SK-N-SH (cell line): ENCODE data around the gene TIMM29. TPM values are rescaled to one million over a fixed set of nuclear protein-coding genes. Genes with fewer than 3 reads are reported as not detected.

Experiments used
- CTCF ChIA-PET: fragments of 300-600, 350-600 bp; formaldehyde crosslinking; extraction: SDS; loops from one replicate; lab custom pipeline; 2021; lab: Yijun Ruan, JAX
- POLR2A ChIA-PET: fragments of 350-600 bp; sonication (Branson Sonifier 250); formaldehyde crosslinking; extraction: SDS; loops from one replicate; lab custom pipeline; 2020; ENCODE audit warnings: antibody characterized with exemption, inconsistent platforms; lab: Yijun Ruan, JAX
- DNase-seq: peaks from one replicate; pipeline ENCODE4 v3.0.0; 2012
- H2AFZ ChIP-seq: fragments of 200-600 bp; sonication (generic); 2 replicates; pipeline ENCODE4 v1.8.1; 2016; ENCODE audit warnings: antibody characterized with exemption, mild to moderate bottlenecking, low read depth
- H3F3A ChIP-seq: fragments of 200-600 bp; sonication (generic); replicated peaks from 2 replicates; pipeline ENCODE3; 2016; ENCODE audit warnings: antibody characterized with exemption, mild to moderate bottlenecking; ENCODE audit not compliant: insufficient read depth
- H3K27ac ChIP-seq, 2 experiments: fragments of 200-500 bp in 1 of 2; fragments of 200-600 bp in 1 of 2; sonication (Bioruptor generic) in 1 of 2; sonication (generic), shearing (Covaris generic) in 1 of 2; 2 replicates each; pipeline versions ENCODE4 v1.5.1 to v1.6.1; 2014 to 2016; ENCODE audit warnings: low read depth in 2 of 2, inconsistent platforms in 1 of 2, low read length in 1 of 2, mild to moderate bottlenecking in 1 of 2, mixed read lengths in 1 of 2
- H3K27me3 ChIP-seq: fragments of 200-600 bp; sonication (generic), shearing (Covaris generic); 2 replicates; pipeline ENCODE4 v1.6.1; 2016; ENCODE audit warnings: mixed run types; ENCODE audit not compliant: insufficient read depth
- H3K36me3 ChIP-seq, 2 experiments: fragments of 200-500 bp in 1 of 2; fragments of 200-600 bp in 1 of 2; sonication (Bioruptor generic) in 1 of 2; sonication (generic) in 1 of 2; replicated peaks in 1 of 2; 2 replicates each; pipeline versions ENCODE3 to v1.5.1; 2014 to 2016; ENCODE audit warnings: low read length in 1 of 2, mild to moderate bottlenecking in 1 of 2; ENCODE audit not compliant: insufficient read depth in 2 of 2, control insufficient read depth in 1 of 2
- H3K4me1 ChIP-seq, 2 experiments: fragments of 200-500 bp in 1 of 2; fragments of 200-600 bp in 1 of 2; sonication (Bioruptor generic) in 1 of 2; sonication (generic), shearing (Covaris generic) in 1 of 2; 2 replicates each; pipeline versions ENCODE4 v1.5.1 to v1.6.1; 2014 to 2016; ENCODE audit warnings: low read depth in 1 of 2, low read length in 1 of 2, mixed run types in 1 of 2; ENCODE audit not compliant: insufficient read depth in 2 of 2, control insufficient read depth in 1 of 2
- H3K4me2 ChIP-seq: fragments of 200-600 bp; sonication (generic), shearing (Covaris generic); 2 replicates; pipeline ENCODE4 v1.6.1; 2017; ENCODE audit warnings: mixed run types
- H3K4me3 ChIP-seq, 2 experiments: fragments of 200-500 bp in 1 of 2; fragments of 200-600 bp in 1 of 2; sonication (Bioruptor generic) in 1 of 2; sonication (generic), shearing (Covaris generic) in 1 of 2; 2 replicates each; pipeline versions ENCODE4 v1.5.1 to v1.8.1; 2014 to 2016; ENCODE audit warnings: low read depth in 2 of 2, inconsistent platforms in 1 of 2, low read length in 1 of 2, mild to moderate bottlenecking in 1 of 2, mixed read lengths in 1 of 2, moderate library complexity in 1 of 2
- H3K79me2 ChIP-seq: fragments of 200-600 bp; sonication (generic); 2 replicates; pipeline ENCODE4 v1.8.1; 2017; ENCODE audit warnings: mild to moderate bottlenecking; ENCODE audit not compliant: insufficient read depth
- H3K9ac ChIP-seq: fragments of 200-600 bp; sonication (generic); 2 replicates; pipeline ENCODE4 v1.6.1; 2017; ENCODE audit warnings: mixed run types
- H3K9me2 ChIP-seq: fragments of 200-600 bp; sonication (generic); 2 replicates; pipeline ENCODE4 v1.6.1; 2017; ENCODE audit warnings: mixed run types
- H3K9me3 ChIP-seq: fragments of 200-600 bp; sonication (generic); 2 replicates; pipeline ENCODE4 v1.6.1; 2017; ENCODE audit warnings: mixed run types, mild to moderate bottlenecking, moderate library complexity
- H4K20me1 ChIP-seq: fragments of 200-600 bp; sonication (generic); 2 replicates; pipeline ENCODE4 v1.6.1; 2017; ENCODE audit warnings: mild to moderate bottlenecking, mixed run types; ENCODE audit not compliant: insufficient read depth
- CTCF ChIP-seq: fragments of 200-600 bp; sonication (generic); IDR thresholded peaks from 2 replicates; pipeline ENCODE4 v1.6.1; 2017; ENCODE audit warnings: antibody characterized with exemption, mild to moderate bottlenecking, moderate library complexity
- EP300 ChIP-seq, 2 experiments: IDR thresholded peaks; 2 replicates each; pipeline versions ENCODE4 v1.4.0 to v1.6.1; 2012; ENCODE audit warnings: borderline replicate concordance in 1 of 2, low read depth in 1 of 2, low read length in 1 of 2
- FOSL2 ChIP-seq: IDR thresholded peaks from 2 replicates; pipeline ENCODE4 v1.4.0; 2012; ENCODE audit warnings: low read depth, mild to moderate bottlenecking, moderate library complexity, borderline replicate concordance
- GABPA ChIP-seq: IDR thresholded peaks from 2 replicates; pipeline ENCODE4 v1.4.0; 2012; ENCODE audit warnings: low read depth, mild to moderate bottlenecking
- MXI1 ChIP-seq: IDR thresholded peaks from 2 replicates; pipeline ENCODE4 v1.6.1; 2012; ENCODE audit warnings: mild to moderate bottlenecking, low read depth, low read length, improper control_type of control experiment
- NFIC ChIP-seq: IDR thresholded peaks from 2 replicates; pipeline ENCODE4 v1.4.0; 2012; ENCODE audit warnings: borderline replicate concordance
- NRF1 ChIP-seq: IDR thresholded peaks from 2 replicates; pipeline ENCODE4 v1.6.1; 2012; ENCODE audit warnings: low read depth, mild to moderate bottlenecking, low read length
- PBX3 ChIP-seq: IDR thresholded peaks from 2 replicates; pipeline ENCODE4; 2012
- RCOR1 ChIP-seq: fragments of 150-350 bp; IDR thresholded peaks from 2 replicates; pipeline ENCODE4 v1.6.1; 2017; ENCODE audit warnings: antibody characterized with exemption, low read length
- REST ChIP-seq: IDR thresholded peaks from 2 replicates; pipeline ENCODE4 v1.6.1; 2012; ENCODE audit warnings: mild to moderate bottlenecking, low read depth, low read length, moderate library complexity
- RXRA ChIP-seq: IDR thresholded peaks from 2 replicates; pipeline ENCODE4 v1.4.0; 2012; ENCODE audit warnings: low read depth, mild to moderate bottlenecking, borderline replicate concordance
- TAF1 ChIP-seq: IDR thresholded peaks from 2 replicates; pipeline ENCODE4 v1.6.1; 2012; ENCODE audit warnings: low read depth, mild to moderate bottlenecking, low read length, moderate library complexity, borderline replicate concordance
- TCF12 ChIP-seq: IDR thresholded peaks from 2 replicates; pipeline ENCODE4 v1.4.0; 2012
- TEAD4 ChIP-seq: IDR thresholded peaks from 2 replicates; pipeline ENCODE4 v1.4.0; 2012; ENCODE audit warnings: mild to moderate bottlenecking, borderline replicate concordance; ENCODE audit not compliant: insufficient read depth
- USF1 ChIP-seq: IDR thresholded peaks from 2 replicates; pipeline ENCODE4 v1.4.0; 2012; ENCODE audit warnings: low read depth, borderline replicate concordance
- ZBTB33 ChIP-seq: IDR thresholded peaks from 2 replicates; pipeline ENCODE4 v1.4.0; 2012; ENCODE audit warnings: low read depth, borderline replicate concordance
- WGBS: methylation state at CpG from one replicate; pipeline ENCODE4 v1.1.6; 2017; ENCODE audit warnings: low lambda C conversion rate; 5-methylcytosine and 5-hydroxymethylcytosine counted together
- polyA plus RNA-seq, 3 experiments: library from polyadenylated mRNA; depleted of rRNA; stranded (reverse); fragments of >200 nt; gene quantifications; 2 replicates each; pipeline ENCODE4 v1.2.3, GENCODE V29; 2012

The TIMM29 gene
- polyA plus RNA-seq, 1 of the 3 experiments (the other 2 are of a cell fraction): 12.5 TPM

- Histone ChIP-seq H3K36me3 (peaks cover 0 to 14% of the 10 kb centered on the region in 2 experiments), H3F3A (peaks cover 18% of the 10 kb centered on the region), H3K27me3 (no peaks in the 10 kb centered on the region), H3K9ac (no peak overlapping the region), H3K9me2 (no peaks in the 10 kb centered on the region), H4K20me1 (no peaks in the 10 kb centered on the region), H3K9me3 (no peaks in the 10 kb centered on the region), H3K4me3 (no peak overlapping the region), H2AFZ (no peak overlapping the region)
- 96% methylated on average over 6 of the region's 9 CpGs for WGBS
- no peak for DNase-seq
- TF ChIP-seq TEAD4 (no peak), USF1 (no peak), GABPA (no peak), NRF1 (no peak), PBX3 (no peak)
- TF ChIP-seq, all 33 proteins: peak for 0
- peaks cover 0 to 8% of the 10 kb centered on the region in 2 experiments; a peak in 2 of 4 replicates for H3K4me1 ChIP-seq
- H3K79me2 ChIP-seq: peaks cover 27% of the 10 kb centered on the region
- POLR2A ChIA-PET: no interaction called here
- H3K4me2 ChIP-seq: no peak overlapping the region
- no peak overlapping the region for H3K27ac ChIP-seq
- CTCF ChIA-PET: interaction anchor here (0.7 to 3.1 kb wide), 32 partner anchors 8 to 698 kb away, joined by 3 to 20 read pairs (median 5); partner anchors contain the start of gene SMARCA4
These were observed 6.9 kb downstream of the TIMM29 start for GRCh38 chr19:10935371-10936059.

- no peaks in the 10 kb centered on the region for H3K9me3 ChIP-seq
- H3K27ac ChIP-seq: peak overlapping the region in 1 of 2 experiments; percentile 51; a peak in 1 of 4 replicates
- peaks cover 16% of the 10 kb centered on the region for H3K79me2 ChIP-seq
- peak overlapping the region; percentile 66 for H3K4me2 ChIP-seq
- H3K27me3 ChIP-seq: no peaks in the 10 kb centered on the region
- peaks cover 0 to 8% of the 10 kb centered on the region in 2 experiments; a peak in 2 of 4 replicates for H3K4me1 ChIP-seq
- H3K9me2 ChIP-seq: no peaks in the 10 kb centered on the region
- 5% methylated on average over 11 of the region's 11 CpGs for WGBS
- peak overlapping the region; percentile 27; the same call in 1 of the 2 replicates for H3K9ac ChIP-seq
- DNase-seq: peak; percentile 83
- peaks cover 18% of the 10 kb centered on the region for H3F3A ChIP-seq
- H3K36me3 ChIP-seq: peaks cover 0 to 8% of the 10 kb centered on the region in 2 experiments
- ChIA-PET POLR2A (no interaction called here), CTCF (interaction anchor here (0.6 to 3.1 kb wide), 52 partner anchors 8 to 278 kb away, joined by 3 to 20 read pairs (median 4); partner anchors contain the start of gene SMARCA4)
- H2AFZ ChIP-seq: peak overlapping the region; percentile 82
- no peaks in the 10 kb centered on the region for H4K20me1 ChIP-seq
- H3K4me3 ChIP-seq: peak overlapping the region in 1 of 2 experiments; percentile 40; a peak in 1 of 4 replicates
- TF ChIP-seq NRF1 (no peak), REST (0 out of 2 replicates have a peak, but pooled peaks have one; percentile 19), ZBTB33 (no peak), EP300 (IDR thresholded peaks at IDR 0.05; ENCODE audit: borderline replicate concordance in 1 of 2, low read depth in 1 of 2, low read length in 1 of 2) (no peak), TAF1 (no peak), TCF12 (no peak), FOSL2 (no peak), MXI1 (peak; percentile 20; the same call in 1 of the 2 replicates), RCOR1 (no peak), CTCF (peak; percentile 75), RXRA (no peak), NFIC (no peak)
These were observed 8.1 kb downstream of the TIMM29 start for GRCh38 chr19:10936661-10937084.
